WERI-Rb-1 (cell line): ENCODE results near the gene MRPL34.

Source experiments
- DNase-seq: peaks from one replicate; pipeline ENCODE4 v3.0.0-alpha.2; 2020
- H3K27ac ChIP-seq: fragments of 250-450 bp; sonication (Bioruptor Pico); 2 replicates; pipeline ENCODE4 v1.5.1; 2020; ENCODE audit warnings: mild to moderate bottlenecking, moderate library complexity
- H3K27me3 ChIP-seq: fragments of 250-450 bp; sonication (Bioruptor Pico); 2 replicates; pipeline ENCODE4 v1.5.1; 2021; ENCODE audit warnings: mild to moderate bottlenecking, low read depth, moderate library complexity; ENCODE audit not compliant: insufficient read depth, severe bottlenecking
- H3K36me3 ChIP-seq: fragments of 250-450 bp; sonication (Bioruptor Pico); 2 replicates; pipeline ENCODE4 v1.5.1; 2020; ENCODE audit warnings: mild to moderate bottlenecking, moderate library complexity
- H3K4me3 ChIP-seq: 2 replicates; pipeline ENCODE4 v1.5.1; 2011; ENCODE audit warnings: low read depth, mild to moderate bottlenecking, control low read depth, low read length
- H3K9me3 ChIP-seq: fragments of 250-450 bp; sonication (Bioruptor Pico); 2 replicates; pipeline ENCODE4 v1.5.1; 2021; ENCODE audit warnings: mild to moderate bottlenecking, moderate library complexity; ENCODE audit not compliant: severe bottlenecking
- TF ChIP-seq, protein P1 (sequence below): IDR thresholded peaks from 2 replicates; pipeline ENCODE4 v1.5.1; 2011; ENCODE audit warnings: low read depth, mild to moderate bottlenecking, control low read depth, inconsistent platforms, low read length

MRPL34 gene

DNA sequence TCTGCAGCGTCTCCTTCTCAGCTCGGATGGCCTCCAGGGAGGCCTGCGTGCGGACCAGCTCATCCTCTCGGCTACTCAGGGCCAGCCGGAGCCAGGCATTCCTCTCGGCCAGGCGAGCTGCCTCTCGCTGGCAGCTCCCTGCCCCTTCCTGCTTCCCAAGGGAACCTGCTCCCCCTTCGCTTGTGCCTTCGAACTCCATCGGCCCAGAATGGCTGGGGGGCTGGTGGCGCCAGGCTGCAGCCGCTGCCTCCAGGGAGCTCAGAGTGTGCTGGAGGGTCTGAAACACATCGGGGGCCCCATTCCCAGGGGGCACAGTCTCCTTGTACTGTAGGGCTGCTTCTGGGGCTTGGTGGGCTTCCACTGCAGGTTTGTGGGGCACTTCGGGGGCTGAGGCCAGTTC lies 43.1 kb upstream of the MRPL34 start:
- H3K27ac ChIP-seq: no peak overlapping the region
- H3K27me3 ChIP-seq: no peaks in the 10 kb centered on the region
- TF ChIP-seq, protein P1, sequence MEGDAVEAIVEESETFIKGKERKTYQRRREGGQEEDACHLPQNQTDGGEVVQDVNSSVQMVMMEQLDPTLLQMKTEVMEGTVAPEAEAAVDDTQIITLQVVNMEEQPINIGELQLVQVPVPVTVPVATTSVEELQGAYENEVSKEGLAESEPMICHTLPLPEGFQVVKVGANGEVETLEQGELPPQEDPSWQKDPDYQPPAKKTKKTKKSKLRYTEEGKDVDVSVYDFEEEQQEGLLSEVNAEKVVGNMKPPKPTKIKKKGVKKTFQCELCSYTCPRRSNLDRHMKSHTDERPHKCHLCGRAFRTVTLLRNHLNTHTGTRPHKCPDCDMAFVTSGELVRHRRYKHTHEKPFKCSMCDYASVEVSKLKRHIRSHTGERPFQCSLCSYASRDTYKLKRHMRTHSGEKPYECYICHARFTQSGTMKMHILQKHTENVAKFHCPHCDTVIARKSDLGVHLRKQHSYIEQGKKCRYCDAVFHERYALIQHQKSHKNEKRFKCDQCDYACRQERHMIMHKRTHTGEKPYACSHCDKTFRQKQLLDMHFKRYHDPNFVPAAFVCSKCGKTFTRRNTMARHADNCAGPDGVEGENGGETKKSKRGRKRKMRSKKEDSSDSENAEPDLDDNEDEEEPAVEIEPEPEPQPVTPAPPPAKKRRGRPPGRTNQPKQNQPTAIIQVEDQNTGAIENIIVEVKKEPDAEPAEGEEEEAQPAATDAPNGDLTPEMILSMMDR: no peak
- H3K9me3 ChIP-seq: peaks cover 25% of the 10 kb centered on the region
- no peak overlapping the region for H3K4me3 ChIP-seq
- H3K36me3 ChIP-seq: no peaks in the 10 kb centered on the region; the same call in 1 of the 2 replicates
- no peak for DNase-seq

DNA sequence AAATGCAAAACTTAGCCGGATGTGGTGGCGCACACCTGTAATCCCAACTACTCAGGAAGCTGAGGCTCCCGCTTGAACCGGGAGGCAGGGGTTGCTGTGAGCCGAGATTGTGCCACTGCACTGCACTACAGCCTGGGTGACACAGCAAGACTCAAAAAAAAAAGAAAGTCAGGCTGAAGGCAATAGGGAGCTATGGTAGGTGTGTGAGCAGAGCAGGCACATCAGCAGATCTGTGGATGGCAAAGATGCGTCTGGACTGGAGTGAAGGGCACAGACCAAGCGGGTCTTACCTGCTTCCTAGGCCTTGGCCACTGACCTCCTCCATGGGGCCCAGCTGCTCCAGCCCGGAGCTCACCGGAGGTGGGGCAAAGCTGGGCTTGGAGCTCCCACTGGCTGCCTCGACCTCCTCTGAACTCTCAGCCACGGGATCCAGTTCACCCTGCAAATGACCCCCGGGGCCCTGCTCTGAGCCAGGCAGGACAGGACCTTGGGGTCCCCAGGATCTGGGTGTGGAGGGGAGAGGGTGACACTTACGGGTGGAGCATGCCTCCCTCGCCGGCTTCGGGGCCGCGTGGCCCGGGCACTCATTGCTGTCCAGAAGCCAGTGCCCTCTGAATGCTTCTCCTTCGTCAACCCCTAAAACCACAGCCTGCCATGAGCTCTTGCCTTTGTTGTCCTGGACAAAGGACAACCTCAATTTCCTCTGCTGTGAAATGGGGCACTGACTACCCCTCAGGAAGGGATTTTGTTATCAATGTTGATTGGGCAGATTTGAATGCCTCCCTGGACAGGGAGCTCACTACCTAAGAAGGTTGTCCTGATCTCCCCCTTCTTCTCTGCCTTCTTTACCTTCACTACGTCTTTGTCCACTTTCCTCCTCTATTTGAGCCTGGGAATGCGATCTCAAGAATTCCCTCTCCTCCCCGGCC lies 41.7 kb upstream of the MRPL34 start:
- TF ChIP-seq, protein P1: no peak
- H3K4me3 ChIP-seq: no peak overlapping the region
- no peak overlapping the region for H3K27ac ChIP-seq
- peaks cover 5% of the 10 kb centered on the region for H3K36me3 ChIP-seq
- peaks cover 17% of the 10 kb centered on the region for H3K9me3 ChIP-seq
- no peak for DNase-seq
- H3K27me3 ChIP-seq: no peaks in the 10 kb centered on the region

DNA sequence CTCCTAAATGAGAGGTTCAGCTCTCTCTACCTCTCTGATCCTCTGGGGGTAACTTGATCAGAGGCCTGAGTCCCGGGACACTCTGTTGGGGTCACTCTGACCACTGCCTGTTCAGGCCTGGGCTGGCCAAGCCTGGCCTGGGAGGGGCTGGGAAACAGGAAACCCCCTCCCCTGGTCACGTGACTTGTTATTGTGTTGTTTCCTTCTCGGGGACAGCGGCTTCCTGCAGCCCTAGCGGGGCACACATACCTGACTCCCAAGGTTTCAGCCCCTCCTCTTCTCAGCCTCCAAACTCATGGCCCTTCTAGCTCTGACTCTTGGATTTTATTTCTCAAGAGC lies 41.1 kb upstream of the MRPL34 start, which contains the start of gene USHBP1:
Gene USHBP1, minus strand, starts transcription at position 105 of the 339 bp plus-strand sequence. CDS start 446 bp downstream, outside the sequence.
- peaks cover 8% of the 10 kb centered on the region for H3K36me3 ChIP-seq
- H3K9me3 ChIP-seq: peaks cover 10% of the 10 kb centered on the region
- no peak for DNase-seq
- no peak within 1 kb of the TSS for H3K27ac ChIP-seq
- H3K4me3 ChIP-seq: no peak within 1 kb of the TSS
- no peaks in the 10 kb centered on the region for H3K27me3 ChIP-seq
- TF ChIP-seq, protein P1: no peak

DNA sequence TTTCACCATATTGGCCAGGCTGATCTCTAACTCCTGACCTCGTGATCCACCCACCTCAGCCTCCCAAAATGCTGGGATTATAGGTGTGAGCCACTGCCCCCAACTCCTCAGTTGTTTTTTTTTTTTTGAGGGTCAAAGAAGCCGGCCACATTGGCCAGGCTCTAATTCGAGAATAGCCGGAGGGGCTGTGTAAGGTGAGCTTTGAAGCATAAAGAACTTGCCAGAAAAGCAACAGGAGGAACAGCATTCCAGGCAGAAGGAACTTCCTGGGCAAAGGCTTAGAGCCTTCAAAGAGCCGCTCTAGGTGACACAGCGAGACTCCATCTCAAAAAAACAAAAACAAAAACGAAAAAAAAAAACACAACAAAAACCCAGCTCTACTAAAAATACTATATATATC lies 39.6 kb upstream of the MRPL34 start:
- H3K9me3 ChIP-seq: no peaks in the 10 kb centered on the region
- DNase-seq: no peak
- no peak overlapping the region for H3K27ac ChIP-seq
- no peaks in the 10 kb centered on the region for H3K27me3 ChIP-seq
- peaks cover 13% of the 10 kb centered on the region for H3K36me3 ChIP-seq
- no peak overlapping the region for H3K4me3 ChIP-seq
- TF ChIP-seq, protein P1: no peak

DNA sequence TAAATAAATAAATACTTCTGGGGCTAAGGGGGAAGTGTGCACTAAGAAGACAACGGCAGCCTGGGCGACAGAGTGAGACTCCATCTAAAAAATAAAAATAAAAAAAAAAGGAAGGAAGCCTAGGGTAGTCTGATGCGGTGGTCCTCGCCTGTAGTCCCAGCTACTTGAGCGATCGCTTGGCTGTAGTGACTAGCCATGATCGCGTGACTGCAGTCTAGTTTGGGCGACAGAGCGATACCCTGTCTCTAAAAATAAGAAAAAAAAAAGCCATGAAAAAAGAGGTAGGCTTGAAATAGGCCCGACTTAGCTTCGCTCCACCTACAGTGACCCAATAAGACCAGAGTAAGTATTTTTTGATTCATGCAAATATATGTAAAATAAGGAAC lies 39.1 kb upstream of the MRPL34 start:
- DNase-seq: no peak
- TF ChIP-seq, protein P1: no peak
- H3K27ac ChIP-seq: no peak overlapping the region; the same call in 1 of the 2 replicates

More for the DNA sequence above, 39.1 kb upstream of the MRPL34 start:
- H3K4me3 ChIP-seq: no peak overlapping the region
- no peaks in the 10 kb centered on the region for H3K9me3 ChIP-seq
- H3K27me3 ChIP-seq: no peaks in the 10 kb centered on the region
- H3K36me3 ChIP-seq: peaks cover 19% of the 10 kb centered on the region
